GM23338 (cell line): Measurements from ENCODE around the gene PTPN22. TPM values are rescaled to one million over a fixed set of nuclear protein-coding genes. Genes with fewer than 3 reads are reported as not detected.

Source experiments
- ATAC-seq: fragments of 200-7000 bp; cut with Tn5 transposase; 3 replicates; pipeline ENCODE4 v1.9.1; 2020
- DNase-seq: peaks from one replicate; pipeline ENCODE4 v3.0.0-alpha.2; 2015; ENCODE audit warnings: low spot score
- H2AFZ ChIP-seq: fragments of 200-600 bp; sonication (generic); 2 replicates; pipeline ENCODE4 v1.8.0; 2016; ENCODE audit warnings: antibody characterized with exemption, mild to moderate bottlenecking, moderate library complexity
- H3F3A ChIP-seq: fragments of 200-600 bp; sonication (generic); replicated peaks from 2 replicates; pipeline ENCODE4 v1.8.0; 2017; ENCODE audit warnings: antibody characterized with exemption, mixed run types, low read depth
- H3K27ac ChIP-seq: fragments of 200-600 bp; sonication (generic); 2 replicates; pipeline ENCODE4 v1.6.1; 2016; ENCODE audit warnings: low read depth
- H3K27me3 ChIP-seq: fragments of 200-600 bp; sonication (generic); 2 replicates; pipeline ENCODE4 v1.8.0; 2016; ENCODE audit warnings: mild to moderate bottlenecking, mixed run types, moderate library complexity; ENCODE audit not compliant: insufficient read depth
- H3K36me3 ChIP-seq: fragments of 200-600 bp; sonication (generic); 2 replicates; pipeline ENCODE4 v1.8.0; 2016; ENCODE audit warnings: mild to moderate bottlenecking; ENCODE audit not compliant: insufficient read depth
- H3K4me1 ChIP-seq: fragments of 200-600 bp; sonication (generic); 2 replicates; pipeline ENCODE4 v1.8.0; 2016; ENCODE audit warnings: mild to moderate bottlenecking, moderate library complexity; ENCODE audit not compliant: insufficient read depth
- H3K4me2 ChIP-seq: fragments of 200-600 bp; sonication (generic); 2 replicates; pipeline ENCODE4 v1.7.1; 2017; ENCODE audit warnings: mixed run types
- H3K4me3 ChIP-seq: fragments of 200-600 bp; sonication (generic); 2 replicates; pipeline ENCODE4 v1.6.1; 2016; ENCODE audit warnings: mixed run types
- H3K79me2 ChIP-seq: fragments of 200-600 bp; sonication (generic); replicated peaks from 2 replicates; pipeline ENCODE4 v1.8.0; 2017; ENCODE audit warnings: mild to moderate bottlenecking; ENCODE audit not compliant: insufficient read depth
- H3K9me2 ChIP-seq: fragments of 200-600 bp; sonication (generic); 2 replicates; pipeline ENCODE4 v1.8.0; 2017; ENCODE audit not compliant: insufficient read depth
- H4K20me1 ChIP-seq: fragments of 200-600 bp; sonication (generic); replicated peaks from 2 replicates; pipeline ENCODE4 v1.8.0; 2017; ENCODE audit warnings: mild to moderate bottlenecking; ENCODE audit not compliant: insufficient read depth
- H3K27ac Mint-ChIP-seq: 2 replicates; pipeline ENCODE4 v1.8.0; 2020; ENCODE audit warnings: inconsistent platforms, mild to moderate bottlenecking, moderate library complexity, mixed read lengths
- H3K27me3 Mint-ChIP-seq: 3 replicates; pipeline ENCODE4 v1.8.0; 2022; ENCODE audit warnings: low read depth, mild to moderate bottlenecking, moderate library complexity, mixed read lengths, inconsistent platforms; ENCODE audit not compliant: insufficient read depth, poor library complexity
- H3K36me3 Mint-ChIP-seq: 3 replicates; pipeline ENCODE4 v1.8.0; 2021; ENCODE audit warnings: low read depth, mild to moderate bottlenecking, inconsistent platforms, moderate library complexity, mixed read lengths
- H3K4me1 Mint-ChIP-seq: 3 replicates; pipeline ENCODE4 v1.8.0; 2020; ENCODE audit warnings: mild to moderate bottlenecking, inconsistent platforms, mixed read lengths
- H3K4me3 Mint-ChIP-seq: 3 replicates; pipeline ENCODE4 v1.8.0; 2021; ENCODE audit warnings: moderate library complexity, mild to moderate bottlenecking, inconsistent platforms, mixed read lengths
- H3K9me3 Mint-ChIP-seq: 3 replicates; pipeline ENCODE4 v1.8.0; 2020; ENCODE audit warnings: moderate library complexity, mild to moderate bottlenecking, inconsistent platforms, mixed read lengths
- EZH2phosphoT487 ChIP-seq: fragments of 200-600 bp; sonication (generic); IDR thresholded peaks from one replicate; pipeline ENCODE4 v1.8.1; 2018; ENCODE audit warnings: antibody characterized with exemption; ENCODE audit not compliant: unreplicated experiment
- JUNB ChIP-seq: IDR thresholded peaks from one replicate; pipeline ENCODE4 v1.6.1; 2016; ENCODE audit warnings: antibody characterized with exemption; ENCODE audit not compliant: unreplicated experiment
- NANOG ChIP-seq: IDR thresholded peaks from 2 replicates; pipeline ENCODE4 v1.6.1; 2016; ENCODE audit warnings: antibody characterized with exemption, borderline replicate concordance
- POLR2AphosphoS5 ChIP-seq: IDR thresholded peaks from 2 replicates; pipeline ENCODE4 v1.6.1; 2016; ENCODE audit warnings: antibody characterized with exemption, low read depth
- ZNF114 ChIP-seq: fragments of 250-450 bp; sonication (Bioruptor Pico); IDR thresholded peaks from 2 replicates; pipeline ENCODE4 v1.5.0; 2020; ENCODE audit warnings: mild to moderate bottlenecking, moderate library complexity
- ZNF462 ChIP-seq: fragments of 250-450 bp; sonication (Bioruptor Pico); IDR thresholded peaks from 2 replicates; pipeline ENCODE4 v1.5.0; 2020; ENCODE audit warnings: mild to moderate bottlenecking, moderate library complexity
- polyA plus RNA-seq: library from polyadenylated mRNA; unstranded; fragments of >200 nt; fragmentation: Nextera tagmentation; extraction: Ambion mirVana; gene quantifications from 2 replicates; pipeline ENCODE4 v1.2.1, GENCODE V29; 2016
- total RNA-seq: library from RNA; depleted of rRNA; stranded (reverse); fragments of >200 nt; shearing (Covaris generic); gene quantifications from 2 replicates; pipeline ENCODE4 v1.2.3, GENCODE V29; 2014
- TF ChIP-seq, protein P1 (sequence below): IDR thresholded peaks from 2 replicates; pipeline ENCODE4 v1.6.1; 2016; ENCODE audit warnings: antibody characterized with exemption
- TF ChIP-seq, protein P2 (sequence below), 2 experiments: fragments of 200-600 bp in 1 of 2; sonication (generic) in 1 of 2; conservative IDR thresholded peaks; 2 replicates each; pipeline versions ENCODE4 v1.5.1 to v1.6.1; 2016 to 2017; ENCODE audit warnings: antibody characterized with exemption in 2 of 2, low read depth in 2 of 2, mild to moderate bottlenecking in 2 of 2, moderate library complexity in 1 of 2
- TF ChIP-seq, protein P3 (sequence below): IDR thresholded peaks from one replicate; pipeline ENCODE4 v1.6.1; 2018; ENCODE audit warnings: antibody characterized with exemption; ENCODE audit not compliant: unreplicated experiment

PTPN22 gene
- total and polyA plus RNA-seq, 2 experiments from 2014 or later: 0.08 TPM; not detected in 1

- no peak overlapping the region for H3K4me3 ChIP-seq
- peaks cover 18% of the 10 kb centered on the region for H3K4me1 ChIP-seq
- H3K9me2 ChIP-seq: no peaks in the 10 kb centered on the region
- peaks cover 19% of the 10 kb centered on the region for H3K4me1 Mint-ChIP-seq
- H3K27me3 Mint-ChIP-seq: no peaks in the 10 kb centered on the region
- H4K20me1 ChIP-seq: no peaks in the 10 kb centered on the region
- ATAC-seq (no peak), DNase-seq (no peak)
- no peaks in the 10 kb centered on the region for H3K9me3 Mint-ChIP-seq
- TF ChIP-seq, protein P1, sequence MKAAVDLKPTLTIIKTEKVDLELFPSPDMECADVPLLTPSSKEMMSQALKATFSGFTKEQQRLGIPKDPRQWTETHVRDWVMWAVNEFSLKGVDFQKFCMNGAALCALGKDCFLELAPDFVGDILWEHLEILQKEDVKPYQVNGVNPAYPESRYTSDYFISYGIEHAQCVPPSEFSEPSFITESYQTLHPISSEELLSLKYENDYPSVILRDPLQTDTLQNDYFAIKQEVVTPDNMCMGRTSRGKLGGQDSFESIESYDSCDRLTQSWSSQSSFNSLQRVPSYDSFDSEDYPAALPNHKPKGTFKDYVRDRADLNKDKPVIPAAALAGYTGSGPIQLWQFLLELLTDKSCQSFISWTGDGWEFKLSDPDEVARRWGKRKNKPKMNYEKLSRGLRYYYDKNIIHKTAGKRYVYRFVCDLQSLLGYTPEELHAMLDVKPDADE: no peak
- no peak for TF ChIP-seq ZNF462 (CRISPR knock-in tag)
- no peak for TF ChIP-seq ZNF114 (CRISPR knock-in tag)
- TF ChIP-seq, protein P2, sequence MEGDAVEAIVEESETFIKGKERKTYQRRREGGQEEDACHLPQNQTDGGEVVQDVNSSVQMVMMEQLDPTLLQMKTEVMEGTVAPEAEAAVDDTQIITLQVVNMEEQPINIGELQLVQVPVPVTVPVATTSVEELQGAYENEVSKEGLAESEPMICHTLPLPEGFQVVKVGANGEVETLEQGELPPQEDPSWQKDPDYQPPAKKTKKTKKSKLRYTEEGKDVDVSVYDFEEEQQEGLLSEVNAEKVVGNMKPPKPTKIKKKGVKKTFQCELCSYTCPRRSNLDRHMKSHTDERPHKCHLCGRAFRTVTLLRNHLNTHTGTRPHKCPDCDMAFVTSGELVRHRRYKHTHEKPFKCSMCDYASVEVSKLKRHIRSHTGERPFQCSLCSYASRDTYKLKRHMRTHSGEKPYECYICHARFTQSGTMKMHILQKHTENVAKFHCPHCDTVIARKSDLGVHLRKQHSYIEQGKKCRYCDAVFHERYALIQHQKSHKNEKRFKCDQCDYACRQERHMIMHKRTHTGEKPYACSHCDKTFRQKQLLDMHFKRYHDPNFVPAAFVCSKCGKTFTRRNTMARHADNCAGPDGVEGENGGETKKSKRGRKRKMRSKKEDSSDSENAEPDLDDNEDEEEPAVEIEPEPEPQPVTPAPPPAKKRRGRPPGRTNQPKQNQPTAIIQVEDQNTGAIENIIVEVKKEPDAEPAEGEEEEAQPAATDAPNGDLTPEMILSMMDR (conservative IDR thresholded peaks at IDR 0.05; ENCODE audit: low read depth in 2 of 2): no peak
- no peak for TF ChIP-seq NANOG
- TF ChIP-seq, protein P3, sequence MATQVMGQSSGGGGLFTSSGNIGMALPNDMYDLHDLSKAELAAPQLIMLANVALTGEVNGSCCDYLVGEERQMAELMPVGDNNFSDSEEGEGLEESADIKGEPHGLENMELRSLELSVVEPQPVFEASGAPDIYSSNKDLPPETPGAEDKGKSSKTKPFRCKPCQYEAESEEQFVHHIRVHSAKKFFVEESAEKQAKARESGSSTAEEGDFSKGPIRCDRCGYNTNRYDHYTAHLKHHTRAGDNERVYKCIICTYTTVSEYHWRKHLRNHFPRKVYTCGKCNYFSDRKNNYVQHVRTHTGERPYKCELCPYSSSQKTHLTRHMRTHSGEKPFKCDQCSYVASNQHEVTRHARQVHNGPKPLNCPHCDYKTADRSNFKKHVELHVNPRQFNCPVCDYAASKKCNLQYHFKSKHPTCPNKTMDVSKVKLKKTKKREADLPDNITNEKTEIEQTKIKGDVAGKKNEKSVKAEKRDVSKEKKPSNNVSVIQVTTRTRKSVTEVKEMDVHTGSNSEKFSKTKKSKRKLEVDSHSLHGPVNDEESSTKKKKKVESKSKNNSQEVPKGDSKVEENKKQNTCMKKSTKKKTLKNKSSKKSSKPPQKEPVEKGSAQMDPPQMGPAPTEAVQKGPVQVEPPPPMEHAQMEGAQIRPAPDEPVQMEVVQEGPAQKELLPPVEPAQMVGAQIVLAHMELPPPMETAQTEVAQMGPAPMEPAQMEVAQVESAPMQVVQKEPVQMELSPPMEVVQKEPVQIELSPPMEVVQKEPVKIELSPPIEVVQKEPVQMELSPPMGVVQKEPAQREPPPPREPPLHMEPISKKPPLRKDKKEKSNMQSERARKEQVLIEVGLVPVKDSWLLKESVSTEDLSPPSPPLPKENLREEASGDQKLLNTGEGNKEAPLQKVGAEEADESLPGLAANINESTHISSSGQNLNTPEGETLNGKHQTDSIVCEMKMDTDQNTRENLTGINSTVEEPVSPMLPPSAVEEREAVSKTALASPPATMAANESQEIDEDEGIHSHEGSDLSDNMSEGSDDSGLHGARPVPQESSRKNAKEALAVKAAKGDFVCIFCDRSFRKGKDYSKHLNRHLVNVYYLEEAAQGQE: no peak
- no peak for TF ChIP-seq JUNB
- no peak for TF ChIP-seq POLR2AphosphoS5
- no peak for TF ChIP-seq EZH2phosphoT487
- no peaks in the 10 kb centered on the region for H3F3A ChIP-seq
- H3K36me3 ChIP-seq: no peaks in the 10 kb centered on the region
- H3K4me2 ChIP-seq: no peak overlapping the region
- no peak overlapping the region for H3K4me3 Mint-ChIP-seq
- H3K79me2 ChIP-seq: peaks cover 76% of the 10 kb centered on the region
- peaks cover 4% of the 10 kb centered on the region; the same call in 2 of the 3 replicates for H3K36me3 Mint-ChIP-seq
- H3K27me3 ChIP-seq: no peaks in the 10 kb centered on the region
- no peak overlapping the region for H2AFZ ChIP-seq
- H3K27ac ChIP-seq: no peak overlapping the region
- no peak overlapping the region for H3K27ac Mint-ChIP-seq
Observed at GRCh38 chr1:113782406-113782805, 89.1 kb downstream of the PTPN22 start.
